Prostate gland (tissue), 2 donors: ENCODE measurements around the gene TEX264. TPM values are rescaled to one million over a fixed set of nuclear protein-coding genes. Genes with fewer than 3 reads are reported as not detected.

Experiments
- DNase-seq: peaks from one replicate; pipeline ENCODE4 v3.0.0-alpha.2; 2019; ENCODE audit warnings: low spot score
- H3K27ac ChIP-seq, 2 donors: fragments of 200-600 bp; sonication (generic); 2 replicates each; pipeline ENCODE4 v1.5.1; 2017 to 2019
- H3K27me3 ChIP-seq: fragments of 200-600 bp; sonication (generic); replicated peaks from 2 replicates; pipeline ENCODE4 v1.5.1; 2019; ENCODE audit not compliant: insufficient read depth
- H3K36me3 ChIP-seq, 2 donors: fragments of 200-600 bp; sonication (generic); 1 replicate in 1 of 2; 2 replicates in 1 of 2; pipeline versions ENCODE4 v1.5.1 to v1.8.1; 2017 to 2019
- H3K4me1 ChIP-seq: fragments of 200-600 bp; sonication (generic); replicated peaks from 2 replicates; pipeline ENCODE4 v1.5.1; 2019
- H3K4me3 ChIP-seq, 2 donors: fragments of 200-600 bp; sonication (generic); 2 replicates each; pipeline ENCODE4 v1.5.1; 2017 to 2019
- H3K9me3 ChIP-seq: fragments of 200-600 bp; sonication (generic); 2 replicates; pipeline ENCODE4 v1.5.1; 2017
- POLR2A ChIP-seq: fragments of 450-650 bp; IDR thresholded peaks from one replicate; pipeline ENCODE4 v1.6.1; 2016; ENCODE audit warnings: antibody characterized with exemption, mild to moderate bottlenecking
- POLR2AphosphoS5 ChIP-seq: sonication (generic); formaldehyde crosslinking; IDR thresholded peaks from one replicate; pipeline ENCODE4 v1.6.1; 2017; ENCODE audit warnings: antibody characterized with exemption
- WGBS: methylation state at CpG from one replicate; pipeline ENCODE4 v1.1.5; 2018; 5-methylcytosine and 5-hydroxymethylcytosine counted together
- intact Hi-C: fragments of 100-400 bp; cut with DNase I; formaldehyde crosslinking; loops from one replicate; pipeline ENCODE4 v1.14.2; 2022
- total RNA-seq, 2 donors: library from RNA; depleted of rRNA; stranded (reverse); fragments of >200 nt; gene quantifications; one replicate each; pipeline ENCODE4 v1.1.0, GENCODE V29; 2016
- TF ChIP-seq, protein P1 (sequence below), 4 experiments: fragments of 200-600 bp in 2 of 4; fragments of 450-650 bp in 2 of 4; sonication (generic) in 2 of 4; IDR thresholded peaks; 1 replicate in 3 of 4; 2 replicates in 1 of 4; pipeline ENCODE4 v1.5.1; 2016 to 2019; ENCODE audit warnings: antibody characterized with exemption in 4 of 4, mild to moderate bottlenecking in 2 of 4, moderate library complexity in 2 of 4

TEX264 gene
- total RNA-seq, 2 donors from 2014 or later: 157 to 214 TPM

- no peak for DNase-seq
- peaks cover 3 to 12% of the 10 kb centered on the region in 2 donors for H3K36me3 ChIP-seq
- H3K4me3 ChIP-seq: no peak overlapping the region
- intact Hi-C loops: no loop called here
- WGBS: 95% methylated on average over 9 of the region's 9 CpGs
- no peak overlapping the region for H3K27ac ChIP-seq
- no peaks in the 10 kb centered on the region for H3K9me3 ChIP-seq
- no peaks in the 10 kb centered on the region for H3K27me3 ChIP-seq
- H3K4me1 ChIP-seq: no peaks in the 10 kb centered on the region
- TF ChIP-seq POLR2A: no peak
- no peak for TF ChIP-seq POLR2AphosphoS5
- TF ChIP-seq, protein P1, sequence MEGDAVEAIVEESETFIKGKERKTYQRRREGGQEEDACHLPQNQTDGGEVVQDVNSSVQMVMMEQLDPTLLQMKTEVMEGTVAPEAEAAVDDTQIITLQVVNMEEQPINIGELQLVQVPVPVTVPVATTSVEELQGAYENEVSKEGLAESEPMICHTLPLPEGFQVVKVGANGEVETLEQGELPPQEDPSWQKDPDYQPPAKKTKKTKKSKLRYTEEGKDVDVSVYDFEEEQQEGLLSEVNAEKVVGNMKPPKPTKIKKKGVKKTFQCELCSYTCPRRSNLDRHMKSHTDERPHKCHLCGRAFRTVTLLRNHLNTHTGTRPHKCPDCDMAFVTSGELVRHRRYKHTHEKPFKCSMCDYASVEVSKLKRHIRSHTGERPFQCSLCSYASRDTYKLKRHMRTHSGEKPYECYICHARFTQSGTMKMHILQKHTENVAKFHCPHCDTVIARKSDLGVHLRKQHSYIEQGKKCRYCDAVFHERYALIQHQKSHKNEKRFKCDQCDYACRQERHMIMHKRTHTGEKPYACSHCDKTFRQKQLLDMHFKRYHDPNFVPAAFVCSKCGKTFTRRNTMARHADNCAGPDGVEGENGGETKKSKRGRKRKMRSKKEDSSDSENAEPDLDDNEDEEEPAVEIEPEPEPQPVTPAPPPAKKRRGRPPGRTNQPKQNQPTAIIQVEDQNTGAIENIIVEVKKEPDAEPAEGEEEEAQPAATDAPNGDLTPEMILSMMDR (IDR thresholded peaks at IDR 0.05): no peak
These were observed 11.1 kb upstream of the TEX264 start for GRCh38 chr3:51659942-51660341.

- H3K4me3 ChIP-seq: no peak overlapping the region
- TF ChIP-seq POLR2A: no peak
- TF ChIP-seq, protein P1 (IDR thresholded peaks at IDR 0.05): no peak
- TF ChIP-seq POLR2AphosphoS5: no peak
- no peaks in the 10 kb centered on the region for H3K9me3 ChIP-seq
- intact Hi-C loops: no loop called here
- DNase-seq: no peak
- H3K27ac ChIP-seq: no peak overlapping the region
- H3K27me3 ChIP-seq: no peaks in the 10 kb centered on the region
- H3K4me1 ChIP-seq: no peaks in the 10 kb centered on the region
- WGBS: 97% methylated on average over 14 of the region's 14 CpGs
- H3K36me3 ChIP-seq: peaks cover 3 to 10% of the 10 kb centered on the region in 2 donors
These were observed 8.6 kb upstream of the TEX264 start for GRCh38 chr3:51662456-51662855.

DNA sequence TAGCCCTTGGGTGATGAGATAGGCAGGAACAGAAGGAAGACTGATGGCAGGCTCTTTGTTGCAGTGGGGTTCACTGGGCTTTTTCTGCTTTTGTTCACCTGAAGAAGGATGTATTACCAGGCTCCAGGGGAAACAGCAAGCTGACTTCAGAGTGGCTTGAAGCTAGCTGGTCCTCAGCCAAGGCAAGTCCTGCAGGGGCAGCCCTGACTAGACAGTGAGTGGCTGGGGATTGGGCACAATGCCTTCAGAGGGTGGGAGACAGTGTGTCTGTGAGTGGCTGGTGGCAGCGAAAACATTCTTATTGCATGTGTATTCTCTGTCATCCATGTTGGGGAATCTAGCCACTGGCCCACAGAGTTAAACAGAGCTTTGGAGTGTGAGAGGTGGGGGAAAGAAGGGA is 2.3 kb upstream of the TEX264 start:
- no peaks in the 10 kb centered on the region for H3K9me3 ChIP-seq
- H3K4me3 ChIP-seq: no peak overlapping the region
- no peaks in the 10 kb centered on the region for H3K27me3 ChIP-seq
- no peak for DNase-seq
- TF ChIP-seq POLR2A: no peak
- TF ChIP-seq POLR2AphosphoS5: no peak
- TF ChIP-seq, protein P1 (IDR thresholded peaks at IDR 0.05): no peak
- no peaks in the 10 kb centered on the region for H3K36me3 ChIP-seq
- intact Hi-C loops: loop anchor here (2.0 kb wide), 1 partner anchor 166 kb away; no protein-coding TSS in a partner anchor
- H3K27ac ChIP-seq: peak overlapping the region in 1 of 2 donors; percentile 58
- 80% methylated on average over 1 of the region's 1 CpG for WGBS
- H3K4me1 ChIP-seq: peaks cover 20% of the 10 kb centered on the region

DNA sequence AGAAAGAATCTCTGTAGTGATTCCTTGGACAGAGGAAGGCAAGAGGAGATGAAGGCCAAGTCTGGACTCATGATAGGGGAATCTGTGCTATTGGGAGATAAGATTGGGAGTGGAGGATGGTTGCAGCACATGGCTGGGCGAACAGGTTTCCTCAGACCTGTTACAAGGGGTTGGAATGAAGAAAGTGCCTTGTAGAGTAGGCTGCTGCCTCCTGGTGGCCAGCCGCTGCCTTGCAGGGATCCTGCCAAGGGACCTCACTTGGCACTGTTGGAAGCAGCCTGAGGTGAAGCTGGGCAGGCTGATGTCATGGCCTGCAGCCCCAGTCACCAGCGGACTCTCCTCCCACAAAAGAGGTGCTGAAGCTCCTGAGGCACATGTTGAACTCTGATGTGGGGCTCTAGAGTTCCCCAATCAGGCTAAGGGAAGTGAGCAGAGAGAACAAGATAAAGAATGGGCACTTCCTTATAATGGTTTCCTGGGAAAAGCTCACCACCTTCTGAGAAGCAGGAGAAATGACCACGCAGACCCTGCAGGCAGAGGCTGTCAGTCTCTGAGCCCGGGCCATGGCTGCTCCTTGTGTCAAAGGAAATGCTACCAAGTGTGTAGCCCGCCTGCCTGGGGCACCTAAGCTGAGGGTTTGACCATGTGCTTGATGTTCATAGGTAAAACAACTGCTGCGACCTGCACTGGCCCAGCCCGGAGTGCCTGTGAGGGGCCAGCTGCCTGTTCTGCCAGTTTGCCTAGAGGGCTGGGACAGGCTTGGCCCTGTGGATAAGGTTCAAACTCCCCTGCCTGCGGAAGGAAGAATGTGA is 1.6 kb upstream of the TEX264 start:
- intact Hi-C loops: loop anchor here (2.0 to 10.0 kb wide), 3 partner anchors 167 to 1055 kb away; partner anchors contain the start of genes CISH and MAPKAPK3
- Histone ChIP-seq H3K9me3 (no peaks in the 10 kb centered on the region), H3K4me1 (peaks cover 20% of the 10 kb centered on the region), H3K27me3 (no peaks in the 10 kb centered on the region), H3K36me3 (no peaks in the 10 kb centered on the region), H3K27ac (peak overlapping the region in 1 of 2 donors; percentile 82), H3K4me3 (no peak overlapping the region)
- DNase-seq: peak; percentile 89
- TF ChIP-seq POLR2A (no peak), POLR2AphosphoS5 (peak; percentile 80)
- TF ChIP-seq, protein P1 (IDR thresholded peaks at IDR 0.05): peak; percentile 83 to 98 (median 96)
- 49% methylated on average over 9 of the region's 9 CpGs for WGBS
